T-helper 2 cell (primary cell): ENCODE data around the gene DIDO1.

Experiments
- DNase-seq, 5 experiments: peaks; one replicate each; pipeline versions ENCODE4 v3.0.0 to v3.0.0-alpha.2; 2012 to 2022

DIDO1 gene

GRCh38 chr20:62832212-62832922 lies 93.9 kb downstream of the DIDO1 start:
- DNase-seq, result peak in 1 of 5 experiments; percentile 82

- no peak for DNase-seq
Measured at GRCh38 chr20:62831854-62832211, 94.5 kb downstream of the DIDO1 start.

GRCh38 chr20:62831361-62831788 lies 94.9 kb downstream of the DIDO1 start:
- DNase-seq, result no peak

- DNase-seq, result no peak
Measured at GRCh38 chr20:62830821-62831220, 95.5 kb downstream of the DIDO1 start.

DNA sequence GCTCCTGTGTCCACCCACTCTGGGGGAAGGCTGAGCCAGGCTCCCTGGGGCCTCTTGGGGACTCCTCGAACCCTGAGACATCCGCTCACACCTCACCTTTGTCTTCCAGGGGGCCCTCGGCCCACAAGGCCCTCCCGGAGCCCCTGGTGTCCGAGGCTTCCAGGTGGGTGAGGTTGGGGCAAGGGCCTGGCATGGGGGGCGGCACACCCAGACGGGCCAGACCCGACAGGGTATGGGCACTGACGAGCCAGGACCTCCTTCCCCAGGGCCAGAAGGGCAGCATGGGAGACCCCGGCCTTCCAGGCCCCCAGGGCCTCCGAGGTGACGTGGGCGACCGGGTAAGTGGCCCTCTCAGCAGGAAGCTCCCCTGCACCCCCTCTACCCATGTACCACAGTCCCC lies 96.1 kb downstream of the DIDO1 start:
- DNase-seq, result no peak

DNA sequence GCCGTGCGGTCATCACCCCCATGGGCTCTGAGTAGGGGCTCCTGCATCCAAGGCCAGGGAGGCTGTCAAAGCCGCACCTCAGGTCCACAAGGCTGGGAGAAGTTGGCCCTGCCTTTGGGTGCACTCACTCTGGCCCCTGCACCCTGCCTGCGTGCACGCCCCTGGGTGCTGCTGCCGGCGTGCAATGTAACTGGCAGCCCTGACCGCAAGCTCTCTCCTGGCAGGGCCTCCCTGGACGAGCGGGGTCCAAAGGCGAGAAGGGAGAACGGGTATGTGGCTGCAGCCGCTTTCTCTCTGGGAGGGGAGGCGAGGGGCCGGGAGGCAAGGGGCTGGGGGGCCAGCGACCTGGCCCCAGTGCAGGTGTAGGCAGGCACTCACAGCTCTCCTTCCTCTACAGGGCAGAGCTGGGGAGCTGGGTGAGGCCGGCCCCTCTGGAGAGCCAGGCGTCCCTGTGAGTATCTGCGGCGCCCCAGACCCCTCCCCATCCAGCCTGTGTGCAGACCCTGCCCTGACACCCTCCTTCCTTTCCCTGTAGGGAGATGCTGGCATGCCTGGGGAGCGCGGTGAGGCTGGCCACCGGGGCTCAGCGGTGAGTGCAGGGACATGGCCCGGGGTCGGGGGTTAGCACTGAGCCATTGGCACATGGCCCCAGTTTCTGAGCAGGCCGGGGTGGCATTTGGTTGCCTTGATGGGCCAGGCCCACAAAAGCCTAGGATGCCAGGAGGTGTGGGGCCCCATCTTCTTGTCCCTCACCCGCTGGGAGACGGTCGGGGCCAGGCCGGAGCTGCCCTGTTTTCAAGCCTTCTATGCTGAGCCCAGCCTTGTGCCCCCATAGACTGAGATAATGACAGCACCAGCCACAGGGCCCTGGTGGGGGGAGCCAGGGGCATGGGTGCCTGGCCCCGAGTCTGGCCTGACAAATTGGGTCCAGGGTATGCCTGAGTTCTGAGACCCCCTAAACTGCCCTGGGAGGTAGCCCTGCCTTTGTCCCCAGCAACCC lies 96.8 kb downstream of the DIDO1 start:
- DNase-seq, result no peak

GRCh38 chr20:62828511-62829230 lies 97.6 kb downstream of the DIDO1 start:
- no peak for DNase-seq

DNA sequence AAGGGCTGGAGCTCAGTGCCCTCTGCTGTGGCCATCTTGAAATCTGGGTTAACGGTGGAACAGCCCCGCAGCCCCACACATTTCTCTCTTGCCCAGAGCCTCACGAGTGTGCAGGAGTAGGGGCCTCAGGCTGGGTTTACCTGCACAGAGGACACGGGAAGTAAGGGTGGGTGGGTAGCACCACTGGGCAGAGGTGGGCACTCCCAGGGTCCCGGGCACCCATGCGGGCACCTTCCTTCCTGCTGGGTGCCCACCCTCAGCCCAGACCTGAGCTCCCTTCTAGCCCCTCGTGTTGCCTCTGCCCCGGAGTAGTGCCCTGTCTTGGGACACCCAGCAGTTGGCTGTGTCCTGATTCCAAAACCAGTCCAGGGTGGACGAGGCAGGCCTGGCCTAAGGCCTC lies 98.3 kb downstream of the DIDO1 start:
- DNase-seq, result no peak
